HG02642 (cell line): ENCODE results near the gene CARD19.
A peak's percentile ranks its signal among the peaks of the same experiment; 100 is the strongest.

Experiments used
- ATAC-seq: cut with Tn5 transposase; IDR thresholded peaks from one replicate; pipeline ENCODE4 v1.9.1; 2021; ENCODE audit warnings: mild to moderate bottlenecking; ENCODE audit not compliant: unreplicated experiment, poor library complexity

The CARD19 gene

DNA sequence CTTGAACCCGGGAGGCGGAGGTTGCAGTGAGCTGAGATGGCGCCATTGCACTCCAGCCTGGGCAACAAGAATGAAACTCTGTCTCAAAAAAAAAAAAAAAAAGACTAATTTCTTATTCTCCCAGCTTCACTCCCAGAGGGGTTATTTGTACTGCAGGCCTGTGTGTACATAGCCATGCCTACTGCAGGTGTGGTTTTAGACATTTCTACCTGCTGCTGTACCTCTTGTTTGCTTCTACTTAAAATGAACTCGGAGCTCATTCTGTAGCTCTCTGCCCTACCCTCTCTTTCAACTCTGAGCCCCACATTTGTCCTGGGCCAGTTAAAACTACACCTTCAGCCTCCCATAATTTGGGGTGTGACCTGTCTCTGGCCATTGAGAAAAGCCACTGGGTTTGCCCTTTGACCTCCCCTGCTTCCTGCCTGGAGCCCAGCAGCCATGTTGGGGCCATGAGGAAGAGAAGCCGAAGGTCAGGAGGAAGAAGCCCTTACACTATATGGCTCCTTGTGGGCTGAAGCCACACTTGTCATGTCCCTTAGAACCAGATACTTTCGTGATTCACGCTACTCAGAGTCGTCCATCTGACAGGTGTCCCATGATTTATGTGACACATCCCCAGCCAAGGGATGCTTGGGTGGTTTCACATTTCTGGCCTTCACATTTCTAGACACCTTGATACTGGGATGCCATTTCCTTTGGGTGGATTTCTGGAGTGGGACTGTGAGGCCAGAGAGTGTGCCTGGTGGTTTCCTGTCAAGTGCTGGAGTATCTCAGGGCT, 9.4 kb upstream of the CARD19 start:
- no peak for ATAC-seq

GRCh38 chr9:93087971-93088655, 7.9 kb upstream of the CARD19 start:
- no peak for ATAC-seq

GRCh38 chr9:93088656-93089015, 7.4 kb upstream of the CARD19 start:
- ATAC-seq, result no peak

DNA sequence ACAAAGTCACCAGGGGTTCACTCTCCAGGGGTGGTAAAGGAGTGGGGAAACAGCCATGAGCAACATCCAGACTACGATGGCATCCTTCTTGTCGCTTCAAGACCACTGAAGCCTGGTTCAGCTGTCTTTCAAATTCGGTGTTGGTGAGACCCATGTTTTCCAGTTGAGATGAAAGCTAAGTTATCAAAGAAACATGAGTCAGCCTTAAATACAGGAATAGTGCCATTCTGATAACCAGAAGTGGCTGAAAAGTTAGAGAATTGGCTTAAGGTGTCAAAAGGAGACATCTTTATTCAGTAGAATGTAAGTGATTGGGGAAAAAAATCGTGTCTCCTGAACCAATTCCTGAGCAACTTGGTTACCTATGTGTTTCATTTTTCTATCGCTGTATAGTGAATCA, 7.0 kb upstream of the CARD19 start:
- ATAC-seq, result no peak

GRCh38 chr9:93089481-93089991, 6.5 kb upstream of the CARD19 start:
- ATAC-seq, result no peak

DNA sequence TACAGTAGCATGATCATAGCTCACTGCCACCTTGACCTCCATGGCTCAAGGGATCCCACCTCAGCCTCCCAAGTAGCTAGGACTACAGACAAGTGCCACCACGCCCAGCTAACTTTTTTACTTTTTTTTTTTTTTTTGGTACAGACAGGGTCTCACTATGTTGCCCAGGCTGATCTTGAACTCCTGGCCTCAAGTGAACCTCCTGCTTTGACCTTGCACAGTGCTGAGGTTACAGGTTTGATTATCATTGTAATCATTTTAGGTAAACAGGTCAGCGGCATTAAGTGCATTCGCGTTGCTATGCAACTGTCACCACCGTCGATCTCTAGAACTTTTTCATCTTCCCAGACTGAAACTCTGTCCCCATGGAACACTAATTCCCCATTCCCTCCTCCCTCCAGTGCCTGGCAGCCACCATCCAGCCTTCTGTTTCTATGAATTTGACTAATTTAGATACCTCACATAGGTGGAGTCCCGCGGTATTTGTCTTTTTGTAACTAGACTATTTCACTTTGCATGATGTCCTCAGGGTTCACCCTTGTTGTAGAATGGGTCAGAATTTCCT, 5.8 kb upstream of the CARD19 start:
- no peak for ATAC-seq

- no peak for ATAC-seq
Measured at GRCh38 chr9:93091056-93091452, 5.0 kb upstream of the CARD19 start.

DNA sequence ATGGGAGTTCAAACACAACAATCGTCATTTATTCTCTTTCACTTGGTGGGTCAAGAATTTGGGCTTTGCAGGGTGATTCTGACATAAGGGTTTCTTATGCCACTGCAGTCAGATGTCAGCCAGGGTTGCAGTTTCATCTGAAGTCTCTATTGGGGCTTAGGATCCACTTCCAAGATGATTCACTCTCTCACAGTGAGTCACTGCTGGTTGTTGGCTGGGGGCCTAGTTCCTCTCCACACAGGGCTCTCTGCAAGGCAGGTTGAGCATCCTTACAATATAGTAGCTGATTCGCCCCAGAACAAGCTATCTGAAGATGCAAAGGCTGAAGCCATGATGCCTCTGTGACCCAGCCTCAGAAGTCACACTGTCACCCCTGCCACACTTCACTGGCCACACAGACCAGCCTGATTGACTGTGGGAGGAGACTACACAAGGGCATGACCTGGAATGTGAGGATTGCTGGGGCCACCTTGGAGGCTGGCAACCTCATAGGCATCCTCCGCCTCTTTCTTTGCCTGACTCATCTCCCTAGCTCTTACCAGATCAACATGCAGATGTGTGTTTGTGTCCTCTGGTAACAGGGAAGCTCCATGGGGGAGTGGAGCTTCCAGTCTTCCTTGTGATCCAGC, 4.5 kb upstream of the CARD19 start:
- ATAC-seq, result no peak

DNA sequence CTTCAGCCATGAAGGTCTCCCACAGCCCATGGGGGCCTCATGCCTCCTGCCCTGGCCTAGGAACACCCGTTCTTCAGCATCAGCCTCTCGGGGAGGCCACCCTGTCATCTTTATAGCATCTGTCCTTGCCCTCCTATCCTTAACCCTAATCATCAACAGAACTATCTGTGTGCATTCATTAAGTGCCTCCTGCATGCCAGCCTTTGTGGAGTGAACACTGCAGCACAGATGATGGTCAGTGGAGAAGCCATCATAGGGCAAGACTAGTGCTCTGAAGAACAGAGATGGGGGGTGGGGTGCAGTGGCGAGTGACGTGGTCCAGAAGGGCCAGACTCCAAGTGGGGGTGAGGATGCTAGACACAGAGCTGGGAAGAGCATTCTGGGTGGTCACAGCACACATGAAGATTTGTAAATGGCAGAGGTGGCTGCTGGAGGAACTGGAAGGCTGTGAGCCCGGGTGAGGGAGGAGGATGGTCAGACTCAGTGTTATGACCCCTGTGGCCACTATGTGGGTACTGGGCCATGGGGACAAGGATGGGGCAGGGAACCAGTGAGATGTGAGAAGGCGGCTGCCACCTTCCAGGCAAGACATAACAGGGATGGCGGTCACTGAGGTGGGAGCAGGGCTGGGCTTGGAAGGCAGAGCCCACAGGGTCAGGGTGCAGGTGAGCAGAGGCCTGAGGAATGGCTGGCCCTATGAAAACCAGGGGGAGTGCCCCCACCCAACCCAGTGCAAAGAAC, 3.6 kb upstream of the CARD19 start:
- no peak for ATAC-seq

DNA sequence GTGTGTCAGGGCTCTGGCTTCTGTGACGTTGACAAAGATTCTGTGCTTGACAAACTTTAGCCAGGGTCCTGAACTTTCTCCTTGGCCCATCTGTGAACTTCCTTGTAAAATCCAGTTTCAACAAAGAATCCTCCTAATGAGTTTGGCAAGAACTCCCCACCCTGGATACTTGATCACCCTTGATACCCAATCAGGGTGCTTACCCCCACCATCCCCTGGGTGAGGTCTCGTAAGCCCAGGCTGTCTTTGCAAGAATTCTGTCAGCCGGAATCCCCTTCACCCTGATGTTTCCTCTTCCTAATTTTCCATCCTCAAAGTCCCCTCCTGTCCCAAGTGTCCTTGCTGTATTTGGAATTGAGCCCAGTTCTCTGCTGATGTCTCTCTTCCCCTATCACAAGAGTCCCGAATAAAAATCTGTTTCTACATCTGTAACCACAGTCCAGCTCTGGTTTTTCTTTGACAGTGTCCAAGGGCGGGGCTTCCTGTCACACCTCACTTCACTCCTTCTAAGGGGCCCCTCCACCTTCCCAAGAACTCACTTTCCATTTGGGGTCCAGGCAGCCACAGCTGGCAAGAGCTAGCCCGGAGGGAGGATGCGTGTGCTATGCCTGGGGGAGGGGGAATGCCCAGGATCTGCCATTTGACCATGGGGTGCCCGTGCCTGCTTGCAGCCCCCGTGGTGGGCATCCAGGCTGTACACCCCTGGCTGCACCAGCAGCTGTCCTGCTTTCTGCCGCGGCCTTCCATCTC, 2.7 kb upstream of the CARD19 start:
- no peak for ATAC-seq

GRCh38 chr9:93093877-93094657, 1.9 kb upstream of the CARD19 start:
- ATAC-seq, result no peak

DNA sequence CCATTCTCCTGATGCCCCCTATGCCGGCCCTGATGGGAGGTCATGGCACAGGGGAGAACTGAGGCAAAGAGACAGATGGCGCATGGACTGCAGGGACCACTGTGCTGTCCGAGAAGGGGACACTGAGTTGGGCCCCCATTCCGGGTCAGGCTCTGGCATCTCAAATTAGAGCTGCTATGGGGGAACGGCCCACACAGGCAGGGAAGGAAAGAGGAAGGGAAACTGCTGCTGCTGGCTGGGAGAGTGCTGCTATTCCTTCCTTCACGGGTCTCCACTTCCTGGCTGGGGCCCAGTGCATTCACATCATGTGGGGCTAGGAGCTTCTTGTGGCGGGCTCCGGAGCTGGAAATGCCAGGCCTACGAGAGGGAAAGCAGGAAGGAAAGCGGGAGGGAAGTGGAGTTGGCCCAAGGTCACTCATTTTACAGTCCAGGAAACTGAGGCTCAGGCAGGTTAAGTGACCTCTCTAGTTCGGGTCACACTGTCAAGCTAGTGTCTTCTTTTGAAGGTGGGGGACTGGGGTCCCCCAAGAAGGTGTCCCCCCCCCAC, 1.3 kb upstream of the CARD19 start:
- ATAC-seq, result no peak

GRCh38 chr9:93095205-93096130, 549 bp upstream of the CARD19 start:
- peak; percentile 72 for ATAC-seq

- ATAC-seq, result no peak
Measured at GRCh38 chr9:93096811-93097382, 880 bp downstream of the CARD19 start.

DNA sequence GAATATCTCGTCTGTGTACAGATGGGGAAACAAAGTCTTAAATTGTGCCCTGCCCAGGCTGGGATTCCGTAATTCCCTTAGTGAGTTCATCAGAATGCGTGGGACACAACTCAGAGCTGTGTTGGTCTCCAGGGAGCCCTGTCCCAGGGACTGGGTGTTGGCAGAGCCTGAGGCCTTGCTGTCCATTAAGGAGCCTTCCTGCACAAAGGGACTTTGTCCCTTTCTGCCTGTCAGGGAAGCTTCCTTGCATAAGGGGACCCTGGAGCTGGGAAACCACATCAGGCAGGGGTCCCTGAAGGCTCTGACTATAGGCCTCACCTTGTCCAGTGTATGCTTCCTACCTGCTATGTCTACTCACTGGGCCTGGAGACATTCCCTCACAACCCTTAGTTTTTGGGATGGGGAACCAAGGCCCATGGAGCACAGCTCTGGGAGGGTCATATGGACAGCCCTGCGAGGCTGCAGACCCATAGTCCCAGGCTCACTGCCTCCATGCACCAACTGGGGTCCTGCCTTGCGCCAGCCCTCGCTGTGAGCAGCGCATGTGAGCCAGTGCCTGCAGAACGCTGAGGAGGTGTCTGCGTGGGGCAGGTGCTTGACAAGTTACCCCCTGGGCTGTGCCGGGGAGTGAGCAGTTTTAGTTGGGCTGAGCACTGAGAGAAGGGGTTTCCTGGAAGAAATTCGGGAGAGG, 1.6 kb downstream of the CARD19 start:
- ATAC-seq, result no peak

- no peak for ATAC-seq
Measured at GRCh38 chr9:93098236-93098946, 2.4 kb downstream of the CARD19 start.
